DND-41 (cell line): ENCODE measurements around the gene DENND1A.

Experiments used
- ATAC-seq: fragments of 200-7000 bp; cut with Tn5 transposase; 3 replicates; pipeline ENCODE4 v1.9.1; 2021; ENCODE audit warnings: low read depth; ENCODE audit not compliant: insufficient read depth
- DNase-seq: peaks from one replicate; pipeline ENCODE4 v3.0.0-alpha.2; 2020
- H2AFZ ChIP-seq: 2 replicates; pipeline ENCODE4 v1.6.0; 2012; ENCODE audit warnings: low read depth, low read length
- H3K27ac ChIP-seq: 2 replicates; pipeline ENCODE4 v1.5.1; 2012; ENCODE audit warnings: low read length, inconsistent platforms
- H3K27me3 ChIP-seq: fragments of 200-600 bp; sonication (generic); 2 replicates; pipeline ENCODE4 v1.6.0; 2012; ENCODE audit warnings: low read length, mild to moderate bottlenecking, inconsistent platforms; ENCODE audit not compliant: insufficient read depth, poor library complexity
- H3K36me3 ChIP-seq: 2 replicates; pipeline ENCODE4 v1.5.1; 2012; ENCODE audit warnings: low read length, inconsistent platforms; ENCODE audit not compliant: insufficient read depth
- H3K4me1 ChIP-seq: 2 replicates; pipeline ENCODE4 v1.5.1; 2012; ENCODE audit warnings: mild to moderate bottlenecking, low read length; ENCODE audit not compliant: insufficient read depth
- H3K4me2 ChIP-seq: 2 replicates; pipeline ENCODE4 v1.6.0; 2012; ENCODE audit warnings: mild to moderate bottlenecking, moderate library complexity, low read length, inconsistent platforms; ENCODE audit not compliant: insufficient read depth
- H3K4me3 ChIP-seq, 2 experiments: fragments of 200-600 bp in 1 of 2; shearing (Covaris generic) in 1 of 2; 2 replicates each; pipeline ENCODE4 v1.5.1; 2012 to 2016; ENCODE audit warnings: inconsistent platforms in 2 of 2, low read length in 2 of 2, mild to moderate bottlenecking in 2 of 2, low read depth in 1 of 2, moderate library complexity in 1 of 2
- H3K79me2 ChIP-seq: 2 replicates; pipeline ENCODE4 v1.6.0; 2012; ENCODE audit warnings: low read length, inconsistent platforms; ENCODE audit not compliant: insufficient read depth
- H3K9ac ChIP-seq: 2 replicates; pipeline ENCODE4 v1.6.0; 2012; ENCODE audit warnings: low read depth, mild to moderate bottlenecking, inconsistent platforms, low read length, moderate library complexity
- H3K9me3 ChIP-seq: 2 replicates; pipeline ENCODE4 v1.5.1; 2012; ENCODE audit warnings: low read length, moderate library complexity, mild to moderate bottlenecking, inconsistent platforms; ENCODE audit not compliant: insufficient read depth, severe bottlenecking
- H4K20me1 ChIP-seq: 2 replicates; pipeline ENCODE4 v1.6.0; 2012; ENCODE audit warnings: low read length; ENCODE audit not compliant: insufficient read depth
- EZH2 ChIP-seq: IDR thresholded peaks from 3 replicates; pipeline ENCODE4 v1.6.1; 2012; ENCODE audit warnings: borderline replicate concordance, low read depth, mild to moderate bottlenecking, moderate library complexity, low read length, inconsistent platforms; ENCODE audit not compliant: severe bottlenecking
- TF ChIP-seq, protein P1 (sequence below): IDR thresholded peaks from 2 replicates; pipeline ENCODE4 v1.5.1; 2012; ENCODE audit warnings: borderline replicate concordance, low read length, moderate library complexity, mild to moderate bottlenecking; ENCODE audit not compliant: poor library complexity, severe bottlenecking; ENCODE audit errors: extremely low read depth

The DENND1A gene

GRCh38 chr9:123812984-123813383 is 116.9 kb downstream of the DENND1A start:
- Histone ChIP-seq H3K36me3 (no peaks in the 10 kb centered on the region), H3K27ac (no peak overlapping the region), H3K79me2 (no peaks in the 10 kb centered on the region), H3K4me3 (no peak overlapping the region), H4K20me1 (no peaks in the 10 kb centered on the region), H3K4me1 (no peaks in the 10 kb centered on the region), H2AFZ (no peak overlapping the region), H3K9ac (no peak overlapping the region), H3K4me2 (no peak overlapping the region), H3K27me3 (no peaks in the 10 kb centered on the region), H3K9me3 (no peaks in the 10 kb centered on the region)
- no peak for DNase-seq
- TF ChIP-seq, protein P1, sequence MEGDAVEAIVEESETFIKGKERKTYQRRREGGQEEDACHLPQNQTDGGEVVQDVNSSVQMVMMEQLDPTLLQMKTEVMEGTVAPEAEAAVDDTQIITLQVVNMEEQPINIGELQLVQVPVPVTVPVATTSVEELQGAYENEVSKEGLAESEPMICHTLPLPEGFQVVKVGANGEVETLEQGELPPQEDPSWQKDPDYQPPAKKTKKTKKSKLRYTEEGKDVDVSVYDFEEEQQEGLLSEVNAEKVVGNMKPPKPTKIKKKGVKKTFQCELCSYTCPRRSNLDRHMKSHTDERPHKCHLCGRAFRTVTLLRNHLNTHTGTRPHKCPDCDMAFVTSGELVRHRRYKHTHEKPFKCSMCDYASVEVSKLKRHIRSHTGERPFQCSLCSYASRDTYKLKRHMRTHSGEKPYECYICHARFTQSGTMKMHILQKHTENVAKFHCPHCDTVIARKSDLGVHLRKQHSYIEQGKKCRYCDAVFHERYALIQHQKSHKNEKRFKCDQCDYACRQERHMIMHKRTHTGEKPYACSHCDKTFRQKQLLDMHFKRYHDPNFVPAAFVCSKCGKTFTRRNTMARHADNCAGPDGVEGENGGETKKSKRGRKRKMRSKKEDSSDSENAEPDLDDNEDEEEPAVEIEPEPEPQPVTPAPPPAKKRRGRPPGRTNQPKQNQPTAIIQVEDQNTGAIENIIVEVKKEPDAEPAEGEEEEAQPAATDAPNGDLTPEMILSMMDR: no peak
- TF ChIP-seq EZH2: no peak
- no peak for ATAC-seq

GRCh38 chr9:123807251-123807650 is 122.7 kb downstream of the DENND1A start:
- Histone ChIP-seq H3K4me3 (no peak overlapping the region), H4K20me1 (no peaks in the 10 kb centered on the region), H2AFZ (no peak overlapping the region), H3K27me3 (no peaks in the 10 kb centered on the region), H3K4me1 (no peaks in the 10 kb centered on the region), H3K27ac (no peak overlapping the region), H3K4me2 (no peak overlapping the region), H3K9ac (no peak overlapping the region), H3K79me2 (no peaks in the 10 kb centered on the region), H3K36me3 (no peaks in the 10 kb centered on the region), H3K9me3 (no peaks in the 10 kb centered on the region)
- ATAC-seq (no peak), DNase-seq (no peak)
- TF ChIP-seq, protein P1: no peak
- no peak for TF ChIP-seq EZH2

DNA sequence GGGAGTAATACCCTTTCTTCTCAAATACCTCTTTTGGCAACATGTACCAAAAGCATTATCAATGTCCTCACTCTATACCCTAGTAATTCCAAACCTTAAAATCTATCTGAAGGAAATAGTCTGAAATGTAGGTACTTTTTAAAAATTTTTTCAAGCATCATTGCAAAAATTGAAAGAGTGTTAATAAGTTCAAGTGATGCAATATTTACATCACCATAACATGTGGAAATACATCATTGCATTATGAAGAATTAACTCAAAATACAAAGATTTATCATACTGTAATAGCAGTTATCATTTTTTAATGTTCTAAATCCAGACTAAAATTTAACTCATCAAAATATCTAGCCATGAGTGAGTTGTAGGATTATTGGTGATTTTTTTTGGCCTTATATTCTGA is 123.1 kb downstream of the DENND1A start:
- H3K9me3 ChIP-seq: no peaks in the 10 kb centered on the region
- no peaks in the 10 kb centered on the region for H4K20me1 ChIP-seq
- H3K36me3 ChIP-seq: no peaks in the 10 kb centered on the region
- H3K79me2 ChIP-seq: no peaks in the 10 kb centered on the region
- no peak for TF ChIP-seq EZH2
- TF ChIP-seq, protein P1: no peak
- H3K4me3 ChIP-seq: no peak overlapping the region
- DNase-seq (no peak), ATAC-seq (no peak)
- no peaks in the 10 kb centered on the region for H3K4me1 ChIP-seq
- H2AFZ ChIP-seq: no peak overlapping the region
- no peaks in the 10 kb centered on the region for H3K27me3 ChIP-seq
- no peak overlapping the region for H3K27ac ChIP-seq
- H3K4me2 ChIP-seq: no peak overlapping the region
- H3K9ac ChIP-seq: no peak overlapping the region

- Histone ChIP-seq H3K36me3 (no peaks in the 10 kb centered on the region), H3K27ac (no peak overlapping the region), H3K9ac (no peak overlapping the region), H3K27me3 (no peaks in the 10 kb centered on the region), H4K20me1 (peaks cover 5% of the 10 kb centered on the region; the same call in 1 of the 2 replicates), H3K4me2 (no peak overlapping the region), H3K4me1 (no peaks in the 10 kb centered on the region), H3K79me2 (no peaks in the 10 kb centered on the region), H2AFZ (no peak overlapping the region), H3K9me3 (no peaks in the 10 kb centered on the region), H3K4me3 (no peak overlapping the region)
- ATAC-seq (no peak), DNase-seq (no peak)
- TF ChIP-seq, protein P1: no peak
- TF ChIP-seq EZH2: no peak
Measured at GRCh38 chr9:123798195-123798594, 131.7 kb downstream of the DENND1A start.
